Astrocyte of the cerebellum (primary cell): ENCODE results near the gene STARD7.

Experiments
- DNase-seq: peaks from one replicate; pipeline ENCODE4 v3.0.0-alpha.2; 2011; ENCODE audit warnings: low read depth
- H3K4me3 ChIP-seq: 2 replicates; pipeline ENCODE4 v1.5.1; 2011; ENCODE audit warnings: mild to moderate bottlenecking, low read depth, low read length, moderate library complexity
- in situ Hi-C: cut with HindIII; loops from 2 replicates; pipeline ENCODE4 v1.10.0; 2017; ENCODE audit warnings: low sequenced_read_pairs
- TF ChIP-seq, protein P1 (sequence below): IDR thresholded peaks from 2 replicates; pipeline ENCODE4 v1.5.1; 2012; ENCODE audit warnings: low read length, low read depth, moderate library complexity, mild to moderate bottlenecking; ENCODE audit errors: missing control alignments

The STARD7 gene

DNA sequence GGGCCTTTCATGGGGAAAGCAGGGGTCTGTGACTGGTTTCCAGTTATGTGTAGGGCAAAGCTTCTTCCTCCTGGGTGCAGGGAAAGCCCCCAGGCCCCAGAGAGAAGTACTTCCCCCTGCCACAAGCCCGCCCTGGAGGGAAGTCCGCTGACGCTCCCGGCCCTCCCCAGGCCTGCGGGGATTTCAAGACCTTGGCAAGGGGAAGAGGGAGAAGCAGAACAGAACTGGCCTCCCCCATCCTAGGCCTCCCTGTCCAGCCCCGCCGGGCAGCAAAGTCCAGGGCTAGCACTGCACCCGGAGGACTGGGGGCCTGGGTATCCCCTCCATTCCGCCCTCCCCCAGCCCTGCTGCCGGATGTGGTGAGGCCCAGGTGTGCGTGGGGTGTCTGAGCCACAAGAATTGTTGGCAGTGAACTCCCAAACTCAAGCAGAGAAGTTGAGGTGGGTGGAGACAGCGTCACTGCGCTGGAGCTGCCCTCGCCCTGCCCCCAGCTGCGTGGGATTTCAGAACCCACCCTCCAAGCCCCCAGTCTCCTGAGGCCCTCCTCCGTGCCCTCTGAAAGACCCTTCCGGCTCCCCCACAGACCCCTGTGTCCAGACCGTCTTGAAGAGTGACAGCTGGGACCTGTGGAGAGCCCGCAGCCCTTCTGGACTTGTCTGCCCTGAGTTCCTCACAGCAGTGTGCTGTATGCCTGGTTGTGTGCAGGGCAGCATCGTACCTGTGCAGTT is 62.3 kb downstream of the STARD7 start:
- no peak overlapping the region for H3K4me3 ChIP-seq
- DNase-seq: no peak
- TF ChIP-seq, protein P1, sequence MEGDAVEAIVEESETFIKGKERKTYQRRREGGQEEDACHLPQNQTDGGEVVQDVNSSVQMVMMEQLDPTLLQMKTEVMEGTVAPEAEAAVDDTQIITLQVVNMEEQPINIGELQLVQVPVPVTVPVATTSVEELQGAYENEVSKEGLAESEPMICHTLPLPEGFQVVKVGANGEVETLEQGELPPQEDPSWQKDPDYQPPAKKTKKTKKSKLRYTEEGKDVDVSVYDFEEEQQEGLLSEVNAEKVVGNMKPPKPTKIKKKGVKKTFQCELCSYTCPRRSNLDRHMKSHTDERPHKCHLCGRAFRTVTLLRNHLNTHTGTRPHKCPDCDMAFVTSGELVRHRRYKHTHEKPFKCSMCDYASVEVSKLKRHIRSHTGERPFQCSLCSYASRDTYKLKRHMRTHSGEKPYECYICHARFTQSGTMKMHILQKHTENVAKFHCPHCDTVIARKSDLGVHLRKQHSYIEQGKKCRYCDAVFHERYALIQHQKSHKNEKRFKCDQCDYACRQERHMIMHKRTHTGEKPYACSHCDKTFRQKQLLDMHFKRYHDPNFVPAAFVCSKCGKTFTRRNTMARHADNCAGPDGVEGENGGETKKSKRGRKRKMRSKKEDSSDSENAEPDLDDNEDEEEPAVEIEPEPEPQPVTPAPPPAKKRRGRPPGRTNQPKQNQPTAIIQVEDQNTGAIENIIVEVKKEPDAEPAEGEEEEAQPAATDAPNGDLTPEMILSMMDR: no peak
- in situ Hi-C loops: no loop called here

DNA sequence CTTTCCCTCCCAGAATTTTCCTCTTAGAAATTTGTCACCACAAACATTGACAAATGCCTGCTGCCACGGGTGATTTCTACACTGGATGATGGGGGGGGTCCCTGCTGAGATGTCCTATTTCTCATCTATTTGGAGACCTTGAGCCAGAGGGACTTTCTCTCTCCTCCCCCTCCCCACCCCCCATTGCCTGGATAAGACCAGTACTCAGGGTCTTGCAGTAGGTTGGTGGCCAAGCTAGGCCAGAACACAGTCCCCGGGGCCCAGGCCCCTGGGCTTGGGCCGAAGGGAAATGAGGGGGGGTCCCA is 62.8 kb downstream of the STARD7 start:
- H3K4me3 ChIP-seq: no peak overlapping the region
- in situ Hi-C loops: no loop called here
- TF ChIP-seq, protein P1: no peak
- no peak for DNase-seq

DNA sequence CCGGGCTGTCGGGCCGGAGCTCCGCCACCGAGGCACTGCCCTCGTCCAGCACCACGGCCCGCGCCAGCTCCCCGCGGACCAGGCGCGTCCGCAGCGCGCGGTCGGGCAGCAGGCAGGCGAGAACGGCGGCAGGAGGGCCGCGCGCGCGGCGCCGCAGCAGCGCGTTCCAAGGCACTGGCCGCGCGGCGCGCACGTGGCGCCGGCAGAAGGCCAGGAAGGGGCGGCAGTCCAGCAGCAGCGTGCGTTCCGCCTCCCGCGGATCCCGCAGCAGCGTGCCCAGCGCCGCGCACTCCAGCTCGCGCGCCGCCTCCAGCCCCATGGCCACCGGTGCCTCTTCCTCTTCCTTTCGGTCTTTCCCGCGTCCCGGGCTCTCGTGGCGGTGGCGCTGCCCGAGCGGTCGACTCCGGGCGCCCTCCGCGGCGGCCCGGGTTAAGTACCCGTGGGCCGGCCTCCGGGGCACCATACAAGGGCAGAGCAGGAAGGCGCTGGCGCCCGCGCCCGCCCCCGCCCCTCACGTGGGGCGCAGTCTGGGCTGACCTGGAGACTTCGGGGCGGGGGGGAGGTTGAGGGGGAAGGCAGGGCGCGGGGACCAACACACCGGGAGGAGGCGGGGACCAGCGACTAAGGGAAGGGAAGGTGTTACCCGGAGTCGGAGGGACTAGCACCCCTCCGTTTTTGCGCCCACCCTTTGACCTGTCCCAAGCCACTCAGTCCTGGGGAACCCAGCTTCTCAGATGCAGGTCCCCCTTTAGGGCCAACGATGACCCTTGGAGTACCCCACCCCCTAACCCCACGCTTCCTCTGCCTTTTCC is 63.4 kb downstream of the STARD7 start, which contains the start of gene DUSP2:
Gene DUSP2, minus strand, starts transcription at position 405 of the 812 bp plus-strand sequence. Its CDS starts 86 bp downstream, at position 319.
- peak within 1 kb of the TSS; percentile 45 for H3K4me3 ChIP-seq
- DNase-seq: no peak
- in situ Hi-C loops: no loop called here
- TF ChIP-seq, protein P1: no peak

DNA sequence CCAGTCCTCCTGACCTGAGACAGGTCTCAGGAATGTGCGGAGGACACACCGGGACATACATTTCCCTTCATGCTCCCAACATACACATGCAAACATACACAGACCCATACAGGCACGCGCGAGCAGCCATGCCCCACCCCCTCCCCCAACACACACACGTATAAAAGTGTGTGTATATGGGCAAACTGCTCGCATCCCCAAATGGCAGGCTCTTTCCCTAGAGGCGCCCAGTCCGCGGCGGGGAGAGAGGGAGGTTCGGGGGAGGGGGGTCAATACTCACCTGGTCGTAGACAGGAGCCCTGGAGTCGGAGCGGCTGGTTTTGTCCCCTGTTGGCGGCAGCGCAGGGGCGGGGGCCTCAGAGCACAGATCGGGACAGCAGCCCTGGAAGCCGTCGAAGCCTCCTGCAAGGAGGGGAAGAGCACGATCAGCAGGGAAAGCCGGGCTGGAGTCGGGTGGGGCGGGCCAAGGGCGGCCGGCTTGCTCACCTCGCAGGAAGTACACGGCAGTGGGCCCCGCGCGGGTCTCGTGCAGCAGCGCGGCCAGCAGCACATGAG is 64.1 kb downstream of the STARD7 start:
- in situ Hi-C loops: no loop called here
- no peak for DNase-seq

DNA sequence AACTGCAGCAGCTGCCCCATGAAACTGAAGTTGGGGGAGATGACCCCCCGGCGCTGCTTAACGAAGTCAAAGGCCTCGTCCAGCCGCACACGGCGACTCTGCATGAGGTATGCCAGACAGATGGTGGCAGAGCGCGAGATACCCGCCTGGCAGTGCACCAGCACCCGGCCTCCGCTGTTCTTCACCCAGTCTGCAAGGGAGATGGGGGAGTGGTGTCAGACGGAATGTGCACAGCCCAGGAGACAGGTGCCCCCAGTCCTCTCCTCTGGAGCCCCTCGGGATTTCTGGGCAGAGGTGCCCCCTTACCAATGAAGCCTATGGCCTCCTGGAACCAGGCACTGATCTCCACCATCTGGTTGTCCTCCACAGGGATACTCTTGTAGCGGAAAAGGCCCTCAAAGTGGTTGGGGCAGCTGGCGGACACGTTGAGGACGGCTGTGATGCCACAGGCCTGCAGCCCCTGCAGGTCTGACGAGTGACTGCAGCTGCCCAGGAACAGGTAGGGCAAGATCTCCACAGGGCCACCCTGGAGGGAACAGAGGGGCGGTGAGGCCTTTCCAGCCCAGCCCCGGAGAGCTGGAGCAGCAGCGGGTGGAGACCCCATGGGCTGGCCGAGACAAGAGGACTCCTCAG is 64.7 kb downstream of the STARD7 start:
- TF ChIP-seq, protein P1: no peak
- DNase-seq: no peak
- in situ Hi-C loops: no loop called here
- peak overlapping the region; percentile 45 for H3K4me3 ChIP-seq

More for the DNA sequence above, 64.1 kb downstream of the STARD7 start:
- TF ChIP-seq, protein P1: no peak
- H3K4me3 ChIP-seq: peak overlapping the region; percentile 45

DNA sequence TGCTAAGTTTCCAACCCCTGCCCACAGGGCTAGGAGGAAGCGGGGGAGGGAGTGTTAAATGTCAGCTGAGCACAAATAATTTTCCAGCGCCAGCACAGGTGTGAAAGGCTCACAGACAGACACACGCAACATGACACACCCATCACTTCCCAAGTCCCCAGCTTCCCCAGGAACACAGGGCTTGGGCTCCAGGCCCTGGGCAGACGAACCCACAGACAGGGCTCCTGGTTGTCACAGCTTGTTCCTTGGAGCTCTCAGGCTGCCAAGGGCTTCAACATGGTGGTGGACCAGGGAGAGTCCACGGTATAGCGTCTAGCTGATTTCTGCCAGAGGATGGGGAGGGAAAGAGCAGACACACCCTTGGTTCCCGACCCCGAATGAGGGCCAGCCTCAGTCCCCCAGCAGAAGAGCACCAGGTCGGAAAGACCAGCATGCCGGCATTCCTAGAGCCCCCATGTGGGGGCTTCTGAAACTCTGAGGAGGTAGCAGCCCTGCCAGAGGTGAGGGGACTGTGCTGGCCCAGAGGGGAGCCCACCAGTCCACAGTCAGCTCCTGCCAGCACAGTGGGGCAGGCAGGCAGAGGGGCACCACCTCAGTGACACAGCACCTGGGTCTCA is 65.3 kb downstream of the STARD7 start:
- in situ Hi-C loops: no loop called here
- no peak overlapping the region for H3K4me3 ChIP-seq
- TF ChIP-seq, protein P1: no peak
- no peak for DNase-seq
